ENCODE data around the gene FERMT1. TPM values are rescaled to one million over a fixed set of nuclear protein-coding genes. Genes with fewer than 3 reads are reported as not detected.

Gene FERMT1
- total RNA-seq, 2 experiments from 2014 or later: not detected

- Histone ChIP-seq H3K4me1 (ENCODE audit: insufficient read depth, low read length, poor library complexity, severe bottlenecking) (no peaks in the 10 kb centered on the region), H4K20me1 (ENCODE audit: insufficient read depth, low read length) (no peaks in the 10 kb centered on the region), H3K9me2 (ENCODE audit: insufficient read depth, low read length) (no peaks in the 10 kb centered on the region), H2AFZ (ENCODE audit: low read length) (no peak overlapping the region), H3K27ac (ENCODE audit: low read depth, low read length, poor library complexity, severe bottlenecking) (no peak overlapping the region), H3K4me3 (ENCODE audit: low read depth, low read length, poor library complexity, severe bottlenecking) (no peak overlapping the region), H3K9me3 (ENCODE audit: low read length) (no peaks in the 10 kb centered on the region), H3K36me3 (ENCODE audit: insufficient read depth, low read length) (no peaks in the 10 kb centered on the region), H3K4me2 (ENCODE audit: low read length) (no peak overlapping the region), H3K79me2 (ENCODE audit: insufficient read depth, low read depth, low read length) (no peaks in the 10 kb centered on the region)
- POLR2A ChIA-PET: interaction anchor here (0.6 kb wide), 1 partner anchor 513 kb away, joined by 4 read pairs; no protein-coding TSS in a partner anchor
- TF ChIP-seq EZH2phosphoT487 (IDR thresholded peaks at IDR 0.05; ENCODE audit: borderline replicate concordance, low read depth, low read length): no peak
- TF ChIP-seq CTCF (conservative IDR thresholded peaks at IDR 0.05; ENCODE audit: low read length): no peak
- CTCF ChIA-PET (ENCODE audit: unreplicated experiment): no interaction called here
- DNase-seq (ENCODE audit: low spot score): no peak
- intact Hi-C loops (cut with micrococcal nuclease; ENCODE audit: unreplicated experiment): no loop called here
- no TSS peak for BruUV-seq (replicated peaks)
These were observed 42.5 kb upstream of the FERMT1 start for GRCh38 chr20:6165346-6165745.

- no peak overlapping the region for H3K27ac ChIP-seq (ENCODE audit: low read depth, low read length, poor library complexity, severe bottlenecking)
- no peaks in the 10 kb centered on the region for H3K79me2 ChIP-seq (ENCODE audit: insufficient read depth, low read depth, low read length)
- H3K4me1 ChIP-seq (ENCODE audit: insufficient read depth, low read length, poor library complexity, severe bottlenecking): no peaks in the 10 kb centered on the region
- BruUV-seq (replicated peaks): no TSS peak
- CTCF ChIA-PET (ENCODE audit: unreplicated experiment): no interaction called here
- no peaks in the 10 kb centered on the region for H4K20me1 ChIP-seq (ENCODE audit: insufficient read depth, low read length)
- H3K4me2 ChIP-seq (ENCODE audit: low read length): no peak overlapping the region
- H3K36me3 ChIP-seq (ENCODE audit: insufficient read depth, low read length): no peaks in the 10 kb centered on the region
- H3K4me3 ChIP-seq (ENCODE audit: low read depth, low read length, poor library complexity, severe bottlenecking): no peak overlapping the region
- H3K9me3 ChIP-seq (ENCODE audit: low read length): no peaks in the 10 kb centered on the region
- no peak for DNase-seq (ENCODE audit: low spot score)
- no peaks in the 10 kb centered on the region for H3K9me2 ChIP-seq (ENCODE audit: insufficient read depth, low read length)
- H2AFZ ChIP-seq (ENCODE audit: low read length): no peak overlapping the region
- POLR2A ChIA-PET: interaction anchor here (0.6 kb wide), 1 partner anchor 513 kb away, joined by 4 read pairs; no protein-coding TSS in a partner anchor
- intact Hi-C loops (cut with micrococcal nuclease; ENCODE audit: unreplicated experiment): no loop called here
- TF ChIP-seq EZH2phosphoT487 (IDR thresholded peaks at IDR 0.05; ENCODE audit: borderline replicate concordance, low read depth, low read length) (no peak), CTCF (conservative IDR thresholded peaks at IDR 0.05; ENCODE audit: low read length) (no peak)
These were observed 41.9 kb upstream of the FERMT1 start for GRCh38 chr20:6164421-6165341.

GRCh38 chr20:6160736-6161135 is 37.9 kb upstream of the FERMT1 start:
- intact Hi-C loops (cut with micrococcal nuclease; ENCODE audit: unreplicated experiment): no loop called here
- Histone ChIP-seq H3K27ac (ENCODE audit: low read depth, low read length, poor library complexity, severe bottlenecking) (no peak overlapping the region), H3K9me3 (ENCODE audit: low read length) (no peaks in the 10 kb centered on the region), H3K79me2 (ENCODE audit: insufficient read depth, low read depth, low read length) (no peaks in the 10 kb centered on the region), H3K4me1 (ENCODE audit: insufficient read depth, low read length, poor library complexity, severe bottlenecking) (no peaks in the 10 kb centered on the region), H4K20me1 (ENCODE audit: insufficient read depth, low read length) (no peaks in the 10 kb centered on the region), H3K4me2 (ENCODE audit: low read length) (no peak overlapping the region), H3K36me3 (ENCODE audit: insufficient read depth, low read length) (no peaks in the 10 kb centered on the region), H3K9me2 (ENCODE audit: insufficient read depth, low read length) (no peaks in the 10 kb centered on the region), H3K4me3 (ENCODE audit: low read depth, low read length, poor library complexity, severe bottlenecking) (no peak overlapping the region), H2AFZ (ENCODE audit: low read length) (no peak overlapping the region)
- ChIA-PET POLR2A (interaction anchor here (0.7 kb wide), 1 partner anchor 13 kb away, joined by 3 read pairs; no protein-coding TSS in a partner anchor), CTCF (ENCODE audit: unreplicated experiment) (no interaction called here)
- no peak for DNase-seq (ENCODE audit: low spot score)
- TF ChIP-seq EZH2phosphoT487 (IDR thresholded peaks at IDR 0.05; ENCODE audit: borderline replicate concordance, low read depth, low read length): no peak
- no peak for TF ChIP-seq CTCF (conservative IDR thresholded peaks at IDR 0.05; ENCODE audit: low read length)
- BruUV-seq (replicated peaks): no TSS peak
